Panc1 (cell line): Measurements from ENCODE around the gene CITED2. TPM values are rescaled to one million over a fixed set of nuclear protein-coding genes. Genes with fewer than 3 reads are reported as not detected.

Experiments used
- ATAC-seq: fragments of 200-7000 bp; cut with Tn5 transposase; 2 replicates; pipeline ENCODE4 v1.9.1; 2020; ENCODE audit warnings: mild to moderate bottlenecking, moderate library complexity
- BruUV-seq: library from RNA; stranded (reverse); fragments of 400-500 nt; replicated peaks from 2 replicates; lab custom pipeline; 2021; lab: Mats Ljungman, UMichigan
- CTCF ChIA-PET: fragments of 300-600 bp; sonication (Branson Sonifier 250); formaldehyde crosslinking; loops from one replicate; lab custom pipeline; 2022; ENCODE audit warnings: antibody characterized with exemption; lab: Charles Lee
- POLR2A ChIA-PET: fragments of 300-600 bp; sonication (Branson Sonifier 250); formaldehyde crosslinking; loops from one replicate; lab custom pipeline; 2022; ENCODE audit warnings: antibody characterized with exemption; lab: Charles Lee
- DNase-seq: peaks from one replicate; pipeline ENCODE4 v3.0.0-alpha.2; 2010; ENCODE audit warnings: low read depth, low spot score
- H3K27ac ChIP-seq: 2 replicates; pipeline ENCODE4 v1.5.1; 2011; ENCODE audit warnings: mild to moderate bottlenecking, low read length, inconsistent platforms
- H3K27me3 ChIP-seq: fragments of 200-500 bp; sonication (Bioruptor generic); 2 replicates; pipeline ENCODE4 v1.6.0; 2014; ENCODE audit warnings: low read length, inconsistent platforms; ENCODE audit not compliant: control insufficient read depth, insufficient read depth
- H3K36me3 ChIP-seq: fragments of 200-500 bp; sonication (Bioruptor generic); 2 replicates; pipeline ENCODE4 v1.5.1; 2014; ENCODE audit warnings: inconsistent platforms, mild to moderate bottlenecking, low read length, moderate library complexity; ENCODE audit not compliant: control insufficient read depth, insufficient read depth
- H3K4me1 ChIP-seq: 2 replicates; pipeline ENCODE4 v1.5.1; 2011; ENCODE audit warnings: inconsistent platforms, mild to moderate bottlenecking, low read length, moderate library complexity; ENCODE audit not compliant: control insufficient read depth, insufficient read depth
- H3K4me3 ChIP-seq, 2 experiments: 2 replicates each; pipeline ENCODE4 v1.5.1; 2011 to 2012; ENCODE audit warnings: low read depth in 2 of 2, low read length in 2 of 2, mild to moderate bottlenecking in 2 of 2, inconsistent platforms in 1 of 2, moderate library complexity in 1 of 2
- H3K9me3 ChIP-seq: fragments of 200-500 bp; sonication (Bioruptor generic); 2 replicates; pipeline ENCODE4 v1.5.1; 2014; ENCODE audit warnings: low read depth, mild to moderate bottlenecking, inconsistent platforms, low read length, moderate library complexity; ENCODE audit not compliant: control insufficient read depth, insufficient read depth
- CTCF ChIP-seq: fragments of 450-650 bp; IDR thresholded peaks from 2 replicates; pipeline ENCODE4 v1.5.1; 2017; ENCODE audit warnings: mild to moderate bottlenecking
- POLR2AphosphoS5 ChIP-seq: IDR thresholded peaks from 2 replicates; pipeline ENCODE4 v1.6.1; 2012; ENCODE audit warnings: mild to moderate bottlenecking, low read depth, low read length, moderate library complexity
- REST ChIP-seq, 2 experiments: IDR thresholded peaks; 2 replicates each; pipeline ENCODE4 v1.6.1; 2011 to 2012; ENCODE audit warnings: low read depth in 2 of 2, control low read depth in 1 of 2, low read length in 1 of 2, mild to moderate bottlenecking in 1 of 2, moderate library complexity in 1 of 2; ENCODE audit not compliant: insufficient read depth in 1 of 2
- SIN3A ChIP-seq: IDR thresholded peaks from 2 replicates; pipeline ENCODE4 v1.6.1; 2012; ENCODE audit warnings: low read depth, mild to moderate bottlenecking, low read length, moderate library complexity, borderline replicate concordance; ENCODE audit not compliant: insufficient read depth
- TCF7L2 ChIP-seq: IDR thresholded peaks from 2 replicates; pipeline ENCODE4 v1.6.1; 2011; ENCODE audit warnings: mild to moderate bottlenecking, low read depth, low read length, inconsistent platforms
- in situ Hi-C: cut with HindIII; loops from 2 replicates; pipeline ENCODE4 v1.10.0; 2016; ENCODE audit warnings: low sequenced_read_pairs, low pct_unique_long_range_greater_than_20kb
- intact Hi-C: fragments of 100-400 bp; cut with micrococcal nuclease; formaldehyde crosslinking; loops from one replicate; pipeline ENCODE4 v1.10.0; 2022; ENCODE audit not compliant: unreplicated experiment
- total RNA-seq: library from RNA; stranded (reverse); gene quantifications from one replicate; pipeline ENCODE4 v1.2.1, GENCODE V29; 2021; ENCODE audit not compliant: unreplicated experiment

The CITED2 gene
- total RNA-seq, 1 experiment from 2014 or later, result 210 TPM

- no peak for TF ChIP-seq SIN3A
- no peak for TF ChIP-seq CTCF
- TF ChIP-seq POLR2AphosphoS5, result no peak
- TF ChIP-seq TCF7L2, result no peak
- no peak for TF ChIP-seq REST (IDR thresholded peaks at IDR 0.05; ENCODE audit: insufficient read depth in 1 of 2, low read depth in 2 of 2, low read length in 1 of 2)
- POLR2A ChIA-PET, result interaction anchor here (0.6 kb wide), 1 partner anchor 597 kb away, joined by 3 read pairs; no protein-coding TSS in a partner anchor
- in situ Hi-C loops (no loop called here), intact Hi-C loops (no loop called here)
- no TSS peak for BruUV-seq
- Histone ChIP-seq H3K4me3 (no peak overlapping the region), H3K4me1 (no peaks in the 10 kb centered on the region), H3K36me3 (no peaks in the 10 kb centered on the region), H3K9me3 (no peaks in the 10 kb centered on the region), H3K27me3 (no peaks in the 10 kb centered on the region), H3K27ac (no peak overlapping the region)
- no peak for ATAC-seq
- CTCF ChIA-PET, result interaction anchor here (0.6 kb wide), 1 partner anchor 182 kb away, joined by 3 read pairs; no protein-coding TSS in a partner anchor
- no peak for DNase-seq
These were observed 32.3 kb upstream of the CITED2 start for GRCh38 chr6:139406577-139407343.

GRCh38 chr6:139402876-139403386, 28.5 kb upstream of the CITED2 start:
- no peak overlapping the region for H3K4me3 ChIP-seq
- no peak for DNase-seq
- no peak for ATAC-seq
- ChIA-PET POLR2A (no interaction called here), CTCF (no interaction called here)
- in situ Hi-C loops, result no loop called here
- H3K27me3 ChIP-seq, result no peaks in the 10 kb centered on the region
- no TSS peak for BruUV-seq
- no peaks in the 10 kb centered on the region for H3K4me1 ChIP-seq
- intact Hi-C loops, result no loop called here
- no peaks in the 10 kb centered on the region for H3K9me3 ChIP-seq
- H3K36me3 ChIP-seq, result no peaks in the 10 kb centered on the region
- H3K27ac ChIP-seq, result no peak overlapping the region
- TF ChIP-seq SIN3A, result no peak
- TF ChIP-seq CTCF, result no peak
- TF ChIP-seq TCF7L2, result no peak
- TF ChIP-seq POLR2AphosphoS5, result no peak
- TF ChIP-seq REST (IDR thresholded peaks at IDR 0.05; ENCODE audit: insufficient read depth in 1 of 2, low read depth in 2 of 2, low read length in 1 of 2), result no peak
